Measurements from ENCODE around the gene TENM3. TPM values are rescaled to one million over a fixed set of nuclear protein-coding genes. Genes with fewer than 3 reads are reported as not detected.

Gene TENM3
- total RNA-seq, 3 donors from 2014 or later = 0.58 to 19.2 (median 0.70) TPM

- ATAC-seq = no peak
- Histone ChIP-seq H3K36me3 (ENCODE audit: low read depth) (no peaks in the 10 kb centered on the region), H3K4me1 (ENCODE audit: low read depth) (no peaks in the 10 kb centered on the region), H3K9me3 (no peaks in the 10 kb centered on the region), H3K4me3 (no peak overlapping the region)
- DNase-seq = no peak
- TF ChIP-seq CTCF (IDR thresholded peaks at IDR 0.05) = no peak
- intact Hi-C loops (cut with DNase I, micrococcal nuclease) = no loop called here
Observed at GRCh38 chr4:182221987-182222386, 21.2 kb upstream of the TENM3 start.

GRCh38 chr4:182222766-182223165 lies 20.4 kb upstream of the TENM3 start:
- ATAC-seq (no peak), DNase-seq (no peak)
- Histone ChIP-seq H3K36me3 (ENCODE audit: low read depth) (no peaks in the 10 kb centered on the region), H3K4me1 (ENCODE audit: low read depth) (no peaks in the 10 kb centered on the region), H3K4me3 (no peak overlapping the region), H3K9me3 (no peaks in the 10 kb centered on the region)
- TF ChIP-seq CTCF (IDR thresholded peaks at IDR 0.05) = no peak
- intact Hi-C loops (cut with DNase I, micrococcal nuclease) = no loop called here

- H3K4me1 ChIP-seq (ENCODE audit: low read depth) = no peaks in the 10 kb centered on the region
- TF ChIP-seq CTCF (IDR thresholded peaks at IDR 0.05) = no peak
- no peaks in the 10 kb centered on the region for H3K36me3 ChIP-seq (ENCODE audit: low read depth)
- H3K4me3 ChIP-seq = no peak overlapping the region
- no peak for ATAC-seq
- no peak for DNase-seq
- intact Hi-C loops (cut with DNase I, micrococcal nuclease) = no loop called here
- no peaks in the 10 kb centered on the region for H3K9me3 ChIP-seq
Observed at GRCh38 chr4:182223708-182224107, 19.5 kb upstream of the TENM3 start.

- Histone ChIP-seq H3K9me3 (no peaks in the 10 kb centered on the region), H3K4me3 (no peak overlapping the region), H3K4me1 (ENCODE audit: low read depth) (no peaks in the 10 kb centered on the region), H3K36me3 (ENCODE audit: low read depth) (no peaks in the 10 kb centered on the region)
- intact Hi-C loops (cut with DNase I, micrococcal nuclease) = no loop called here
- ATAC-seq (no peak), DNase-seq (no peak)
- TF ChIP-seq CTCF (IDR thresholded peaks at IDR 0.05) = no peak
Observed at GRCh38 chr4:182224192-182224850, 18.9 kb upstream of the TENM3 start.

- no peak for ATAC-seq
- H3K9me3 ChIP-seq = no peaks in the 10 kb centered on the region
- no peaks in the 10 kb centered on the region for H3K36me3 ChIP-seq (ENCODE audit: low read depth)
- H3K4me1 ChIP-seq (ENCODE audit: low read depth) = no peaks in the 10 kb centered on the region
- no peak for DNase-seq
- H3K4me3 ChIP-seq = no peak overlapping the region
- TF ChIP-seq CTCF (IDR thresholded peaks at IDR 0.05) = no peak
- intact Hi-C loops (cut with DNase I, micrococcal nuclease) = no loop called here
Observed at GRCh38 chr4:182225257-182225852, 17.8 kb upstream of the TENM3 start.

Measured in mucosa of descending colon (tissue), 3 donors.